Neural cell (in vitro differentiated cells): ENCODE data around the gene SEPTIN5. TPM values are rescaled to one million over a fixed set of nuclear protein-coding genes. Genes with fewer than 3 reads are reported as not detected.
"Not testable (repeated sequence)": the region's sequence is repeated elsewhere in the genome, so short reads cannot be mapped to it uniquely, and the experiment has no call there.

Experiments used
- H2AFZ ChIP-seq: fragments of 200-600, 300-800 bp; sonication (generic), shearing (Covaris generic); 2 replicates; pipeline ENCODE4 v1.6.0; 2014; ENCODE audit warnings: low read depth, mild to moderate bottlenecking, antibody characterized with exemption, low read length, moderate library complexity
- H3F3A ChIP-seq: fragments of 200-600 bp; shearing (Covaris generic); 2 replicates; pipeline ENCODE4 v1.6.1; 2016; ENCODE audit warnings: mild to moderate bottlenecking, moderate library complexity, mixed read lengths, antibody characterized with exemption, low read length; ENCODE audit not compliant: insufficient read depth, poor library complexity, severe bottlenecking
- H3K27ac ChIP-seq: fragments of 200-600, 300-800 bp; sonication (generic), shearing (Covaris generic); 2 replicates; pipeline ENCODE4 v1.5.1; 2014; ENCODE audit warnings: mild to moderate bottlenecking, low read length, moderate library complexity
- H3K27me3 ChIP-seq: fragments of 300-800, 200-600 bp; sonication (generic), shearing (Covaris generic); 2 replicates; pipeline ENCODE4 v1.6.0; 2014; ENCODE audit warnings: mild to moderate bottlenecking, low read depth, low read length, moderate library complexity; ENCODE audit not compliant: insufficient read depth
- H3K36me3 ChIP-seq: fragments of 300-800, 200-600 bp; sonication (generic), shearing (Covaris generic); 2 replicates; pipeline ENCODE4 v1.5.1; 2014; ENCODE audit warnings: mild to moderate bottlenecking, antibody characterized with exemption, low read length, moderate library complexity; ENCODE audit not compliant: insufficient read depth
- H3K4me2 ChIP-seq: fragments of 300-800, 200-600 bp; sonication (generic), shearing (Covaris generic); 2 replicates; pipeline ENCODE4 v1.6.0; 2014; ENCODE audit warnings: mild to moderate bottlenecking, low read length
- H3K4me3 ChIP-seq: fragments of 300-800, 200-600 bp; sonication (generic), shearing (Covaris generic); 2 replicates; pipeline ENCODE4 v1.5.1; 2014; ENCODE audit warnings: mild to moderate bottlenecking, low read length, moderate library complexity
- H3K79me2 ChIP-seq: fragments of 200-600 bp; shearing (Covaris generic); replicated peaks from 2 replicates; pipeline ENCODE4 v1.6.0; 2014; ENCODE audit warnings: mild to moderate bottlenecking, low read length, moderate library complexity; ENCODE audit not compliant: insufficient read depth
- H3K9ac ChIP-seq: fragments of 300-800, 200-600 bp; sonication (generic), shearing (Covaris generic); 2 replicates; pipeline ENCODE4 v1.6.1; 2016; ENCODE audit warnings: mild to moderate bottlenecking, low read length, mixed read lengths
- H3K9me2 ChIP-seq: fragments of 200-600 bp; shearing (Covaris generic); 2 replicates; pipeline ENCODE4 v1.6.1; 2016; ENCODE audit warnings: mild to moderate bottlenecking, low read length, mixed read lengths; ENCODE audit not compliant: insufficient read depth
- H3K9me3 ChIP-seq: fragments of 200-600, 300-800 bp; sonication (generic), shearing (Covaris generic); 2 replicates; pipeline ENCODE4 v1.6.1; 2016; ENCODE audit warnings: mild to moderate bottlenecking, mixed run types, low read length, moderate library complexity, mixed read lengths
- H4K20me1 ChIP-seq: fragments of 200-600 bp; shearing (Covaris generic); 2 replicates; pipeline ENCODE4 v1.6.1; 2016; ENCODE audit warnings: mild to moderate bottlenecking, mixed run types; ENCODE audit not compliant: insufficient read depth
- CTCF ChIP-seq: fragments of 450-650 bp; IDR thresholded peaks from 2 replicates; pipeline ENCODE4 v1.5.1; 2014; ENCODE audit warnings: antibody characterized with exemption, mild to moderate bottlenecking, moderate library complexity; ENCODE audit not compliant: poor library complexity, severe bottlenecking
- EP300 ChIP-seq: fragments of 450-650 bp; conservative IDR thresholded peaks from 2 replicates; pipeline ENCODE4 v1.6.1; 2014; ENCODE audit warnings: antibody characterized with exemption, mild to moderate bottlenecking, moderate library complexity; ENCODE audit not compliant: poor library complexity, severe bottlenecking
- EZH2 ChIP-seq: fragments of 200-600, 300-800 bp; shearing (Covaris generic), sonication (generic); IDR thresholded peaks from 2 replicates; pipeline ENCODE4 v1.6.1; 2014; ENCODE audit warnings: antibody characterized with exemption, low read length, borderline replicate concordance, mild to moderate bottlenecking; ENCODE audit not compliant: insufficient read depth, poor library complexity, severe bottlenecking
- MXI1 ChIP-seq: fragments of 450-650 bp; conservative IDR thresholded peaks from 2 replicates; pipeline ENCODE4 v1.6.1; 2014; ENCODE audit warnings: antibody characterized with exemption, mild to moderate bottlenecking; ENCODE audit not compliant: poor library complexity, severe bottlenecking
- POLR2AphosphoS5 ChIP-seq: IDR thresholded peaks from 2 replicates; pipeline ENCODE4 v1.6.1; 2012
- RAD21 ChIP-seq: fragments of 450-650 bp; conservative IDR thresholded peaks from 2 replicates; pipeline ENCODE4 v1.6.1; 2014; ENCODE audit warnings: antibody characterized with exemption, mild to moderate bottlenecking, moderate library complexity
- REST ChIP-seq: IDR thresholded peaks from 2 replicates; pipeline ENCODE4 v1.6.1; 2012; ENCODE audit warnings: borderline replicate concordance
- SMC3 ChIP-seq: fragments of 450-650 bp; conservative IDR thresholded peaks from 2 replicates; pipeline ENCODE4 v1.6.1; 2014; ENCODE audit warnings: antibody characterized with exemption, mild to moderate bottlenecking, moderate library complexity; ENCODE audit not compliant: poor library complexity
- TAF1 ChIP-seq: IDR thresholded peaks from 2 replicates; pipeline ENCODE4 v1.6.1; 2012; ENCODE audit warnings: low read depth
- polyA plus RNA-seq: library from polyadenylated mRNA; depleted of rRNA; stranded (reverse); fragments of >200 nt; gene quantifications from 2 replicates; pipeline ENCODE4 v1.2.3, GENCODE V29; 2014

Gene SEPTIN5
- polyA plus RNA-seq, 1 donor from 2014 or later: 166 TPM

GRCh38 chr22:19675428-19675827 is 38.9 kb upstream of the SEPTIN5 start:
- no peak overlapping the region for H3K9ac ChIP-seq
- no peaks in the 10 kb centered on the region for H3F3A ChIP-seq
- H2AFZ ChIP-seq: no peak overlapping the region
- H3K9me2 ChIP-seq: no peaks in the 10 kb centered on the region
- H3K79me2 ChIP-seq: no peaks in the 10 kb centered on the region
- no peak overlapping the region for H3K27ac ChIP-seq
- TF ChIP-seq MXI1 (no peak), CTCF (no peak)
- H3K9me3 ChIP-seq: no peaks in the 10 kb centered on the region
- H4K20me1 ChIP-seq: no peaks in the 10 kb centered on the region
- no peak overlapping the region for H3K4me3 ChIP-seq
- no peaks in the 10 kb centered on the region for H3K27me3 ChIP-seq
- no peaks in the 10 kb centered on the region for H3K36me3 ChIP-seq
- no peak overlapping the region for H3K4me2 ChIP-seq

GRCh38 chr22:19676437-19676836 is 37.9 kb upstream of the SEPTIN5 start:
- H3K79me2 ChIP-seq, H4K20me1 ChIP-seq, H3K27me3 ChIP-seq, H3K9ac ChIP-seq, H3K27ac ChIP-seq, H2AFZ ChIP-seq, H3F3A ChIP-seq, H3K4me3 ChIP-seq, H3K9me3 ChIP-seq, H3K9me2 ChIP-seq, H3K36me3 ChIP-seq, H3K4me2 ChIP-seq: not testable (repeated sequence)

GRCh38 chr22:19678949-19679521 is 35.3 kb upstream of the SEPTIN5 start:
- Histone ChIP-seq H3F3A (no peaks in the 10 kb centered on the region), H3K9ac (no peak overlapping the region), H4K20me1 (no peaks in the 10 kb centered on the region), H3K36me3 (no peaks in the 10 kb centered on the region), H3K4me2 (no peak overlapping the region), H2AFZ (no peak overlapping the region), H3K9me2 (no peaks in the 10 kb centered on the region), H3K4me3 (no peak overlapping the region), H3K9me3 (no peaks in the 10 kb centered on the region), H3K79me2 (no peaks in the 10 kb centered on the region), H3K27me3 (no peaks in the 10 kb centered on the region), H3K27ac (no peak overlapping the region)
- TF ChIP-seq POLR2AphosphoS5 (no peak), MXI1 (no peak), EP300 (no peak)

GRCh38 chr22:19679522-19680101 is 34.7 kb upstream of the SEPTIN5 start:
- Histone ChIP-seq H3K27ac (no peak overlapping the region), H3F3A (no peaks in the 10 kb centered on the region), H3K4me3 (no peak overlapping the region), H3K4me2 (no peak overlapping the region), H3K9me3 (no peaks in the 10 kb centered on the region), H4K20me1 (no peaks in the 10 kb centered on the region), H2AFZ (no peak overlapping the region), H3K9ac (no peak overlapping the region), H3K36me3 (no peaks in the 10 kb centered on the region), H3K79me2 (no peaks in the 10 kb centered on the region), H3K27me3 (no peaks in the 10 kb centered on the region), H3K9me2 (no peaks in the 10 kb centered on the region)
- no peak for TF ChIP-seq CTCF
- TF ChIP-seq TAF1: no peak
- TF ChIP-seq RAD21: no peak
- TF ChIP-seq MXI1: no peak
- TF ChIP-seq EP300: no peak
- TF ChIP-seq SMC3: no peak
- TF ChIP-seq POLR2AphosphoS5: no peak
- TF ChIP-seq EZH2: no peak
- TF ChIP-seq REST: no peak
